NB4 (cell line): ENCODE data around the gene HJV.

Experiments
- CTCF ChIP-seq: IDR thresholded peaks from one replicate; pipeline ENCODE4 v1.5.1; 2012; ENCODE audit warnings: low read depth, low read length
- MYC ChIP-seq: IDR thresholded peaks from 2 replicates; pipeline ENCODE4 v1.6.1; 2011; ENCODE audit warnings: low read depth, low read length
- POLR2A ChIP-seq: IDR thresholded peaks from 2 replicates; pipeline ENCODE4 v1.6.1; 2011; ENCODE audit warnings: mild to moderate bottlenecking; ENCODE audit not compliant: insufficient read length; ENCODE audit errors: extremely low read depth

DNA sequence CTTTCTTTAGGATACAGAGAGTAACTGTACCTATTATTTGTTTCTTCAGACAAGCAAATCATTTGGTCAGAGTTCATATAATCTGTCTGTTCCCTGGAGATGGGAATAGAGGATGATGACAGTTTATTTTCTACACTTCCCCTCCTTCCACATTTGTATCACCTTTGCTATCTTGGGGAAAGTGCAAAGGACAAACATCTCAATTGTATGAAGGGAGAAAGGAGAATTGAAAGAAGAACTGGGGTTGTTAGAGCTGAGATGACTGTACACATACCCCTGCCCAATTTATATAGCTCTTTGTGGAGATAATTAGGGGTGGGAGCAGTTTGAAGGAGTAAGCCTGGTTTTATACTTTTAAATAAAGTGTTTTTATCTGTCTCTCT is 43.1 kb downstream of the HJV start:
- TF ChIP-seq CTCF (no peak), MYC (no peak), POLR2A (no peak)
